ENCODE measurements around the gene OCIAD2.

DNA sequence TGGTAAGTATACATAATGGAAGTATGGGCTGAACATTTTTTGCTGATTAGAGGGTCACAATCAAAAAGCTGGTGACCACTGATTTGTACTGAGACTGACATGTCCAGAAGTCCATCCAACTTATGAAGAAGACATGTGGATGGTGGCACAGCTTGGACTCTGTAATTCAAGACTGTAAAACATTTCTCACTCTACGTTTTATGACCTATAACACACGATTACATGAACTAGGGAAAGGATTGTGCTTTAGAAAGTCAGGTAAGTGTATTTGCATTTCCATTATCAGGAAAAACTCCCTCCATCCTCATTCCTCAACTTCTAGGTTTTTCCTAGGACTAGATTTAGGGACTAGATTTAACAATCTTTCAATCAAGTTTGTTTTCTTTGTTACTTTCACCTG, 30.5 kb upstream of the OCIAD2 start:
- TF ChIP-seq, protein P1, sequence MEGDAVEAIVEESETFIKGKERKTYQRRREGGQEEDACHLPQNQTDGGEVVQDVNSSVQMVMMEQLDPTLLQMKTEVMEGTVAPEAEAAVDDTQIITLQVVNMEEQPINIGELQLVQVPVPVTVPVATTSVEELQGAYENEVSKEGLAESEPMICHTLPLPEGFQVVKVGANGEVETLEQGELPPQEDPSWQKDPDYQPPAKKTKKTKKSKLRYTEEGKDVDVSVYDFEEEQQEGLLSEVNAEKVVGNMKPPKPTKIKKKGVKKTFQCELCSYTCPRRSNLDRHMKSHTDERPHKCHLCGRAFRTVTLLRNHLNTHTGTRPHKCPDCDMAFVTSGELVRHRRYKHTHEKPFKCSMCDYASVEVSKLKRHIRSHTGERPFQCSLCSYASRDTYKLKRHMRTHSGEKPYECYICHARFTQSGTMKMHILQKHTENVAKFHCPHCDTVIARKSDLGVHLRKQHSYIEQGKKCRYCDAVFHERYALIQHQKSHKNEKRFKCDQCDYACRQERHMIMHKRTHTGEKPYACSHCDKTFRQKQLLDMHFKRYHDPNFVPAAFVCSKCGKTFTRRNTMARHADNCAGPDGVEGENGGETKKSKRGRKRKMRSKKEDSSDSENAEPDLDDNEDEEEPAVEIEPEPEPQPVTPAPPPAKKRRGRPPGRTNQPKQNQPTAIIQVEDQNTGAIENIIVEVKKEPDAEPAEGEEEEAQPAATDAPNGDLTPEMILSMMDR (conservative IDR thresholded peaks at IDR 0.05; ENCODE audit: low read depth, low read length) = no peak
- TF ChIP-seq EZH2 (IDR thresholded peaks at IDR 0.05; ENCODE audit: borderline replicate concordance, low read depth, low read length, poor library complexity, severe bottlenecking) = no peak
